HG03378 (cell line): ENCODE measurements around the gene SMARCAD1.

Source experiments
- ATAC-seq: cut with Tn5 transposase; IDR thresholded peaks from one replicate; pipeline ENCODE4 v1.9.1; 2021; ENCODE audit warnings: mild to moderate bottlenecking, moderate library complexity; ENCODE audit not compliant: unreplicated experiment

SMARCAD1 gene

DNA sequence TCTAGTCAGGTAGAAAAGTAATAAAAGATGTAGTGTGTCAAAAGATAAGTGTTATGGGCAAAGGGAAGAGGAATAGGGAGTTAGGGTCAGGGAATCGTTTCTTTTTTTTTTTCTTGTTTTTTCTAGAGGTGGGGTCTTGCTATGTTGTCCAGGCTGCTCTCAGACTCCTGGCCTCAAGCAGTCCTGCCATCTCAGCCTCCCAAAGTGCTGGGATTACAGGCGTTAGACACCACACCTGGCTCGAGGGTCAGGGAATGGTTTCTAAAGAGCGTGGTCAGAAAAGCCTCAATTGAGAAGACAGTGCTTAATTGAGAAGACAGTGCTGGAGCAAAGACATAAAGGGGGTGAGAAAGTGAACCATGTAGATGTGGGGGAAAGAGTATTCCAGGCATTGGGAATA is 19.1 kb downstream of the SMARCAD1 start:
- no peak for ATAC-seq

DNA sequence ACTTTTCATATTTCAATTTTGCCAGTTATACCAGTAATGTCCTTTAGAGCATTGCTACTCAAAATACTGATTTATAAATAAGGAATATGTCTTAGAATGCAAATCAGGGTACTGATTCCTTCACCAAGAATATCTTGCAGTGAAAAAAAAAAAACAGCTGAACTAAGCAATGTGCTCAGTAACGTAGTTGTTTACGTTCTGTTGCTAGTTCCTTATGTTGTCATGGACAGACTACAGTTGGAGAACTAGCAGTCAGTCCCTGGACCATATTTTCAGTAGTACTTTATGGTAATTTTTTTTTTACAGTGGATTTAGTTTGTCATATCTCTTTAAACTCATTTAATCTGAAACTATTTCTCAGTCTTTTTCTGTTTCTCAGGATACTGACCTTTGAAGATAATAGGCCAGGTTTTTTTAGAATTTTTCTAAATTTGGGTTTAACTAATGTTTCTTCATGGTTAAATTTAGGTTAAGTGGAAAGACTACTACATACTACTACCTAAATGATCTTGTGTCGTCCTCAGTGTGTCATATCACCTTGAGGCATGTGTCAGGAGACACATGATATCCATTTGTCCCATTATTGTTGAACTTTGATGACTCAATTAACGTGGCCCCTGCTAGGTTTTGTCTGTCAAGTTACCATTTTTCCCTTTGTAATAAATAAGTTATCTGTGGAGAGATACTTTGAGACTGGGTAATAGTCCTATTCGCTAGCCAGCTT is 21.0 kb downstream of the SMARCAD1 start:
- ATAC-seq, result no peak

DNA sequence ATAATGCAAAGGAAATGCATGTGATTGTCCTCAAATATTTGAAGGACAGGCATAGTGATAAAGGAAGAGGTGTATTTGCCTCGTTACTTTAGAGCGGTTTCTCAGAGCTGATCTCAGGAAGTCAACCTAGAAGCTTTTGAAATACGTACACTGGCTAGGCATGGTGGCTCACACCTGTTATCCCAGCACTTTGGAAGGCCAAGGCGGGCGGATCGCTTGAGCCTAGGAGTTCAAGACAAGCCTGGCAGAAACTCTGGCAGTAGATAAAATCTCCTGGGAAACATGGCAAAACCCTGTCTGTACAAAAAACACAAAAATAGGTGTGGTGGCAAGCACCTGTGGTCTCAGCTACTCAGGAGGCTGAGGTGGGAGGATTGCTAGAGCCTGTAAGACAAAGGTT is 24.9 kb downstream of the SMARCAD1 start:
- ATAC-seq, result no peak

DNA sequence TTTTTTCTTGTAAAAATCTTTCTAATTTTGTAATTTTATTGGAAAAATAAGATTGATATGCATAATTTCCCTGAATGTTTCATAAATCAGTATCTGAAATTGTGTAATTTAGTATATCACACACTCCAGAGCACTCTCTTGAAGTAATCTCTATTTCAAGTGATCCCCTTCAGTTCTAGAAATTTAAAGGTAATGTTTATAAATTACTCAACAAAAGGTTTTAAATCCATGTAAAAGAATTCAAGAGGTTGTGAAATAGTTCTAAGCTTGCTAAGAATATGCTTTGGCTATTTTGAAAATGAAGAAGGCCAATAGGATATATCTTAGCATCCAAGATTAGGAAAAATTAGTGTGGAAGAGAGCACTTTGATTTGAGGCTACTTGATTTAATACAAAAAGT is 28.2 kb downstream of the SMARCAD1 start:
- ATAC-seq, result no peak

DNA sequence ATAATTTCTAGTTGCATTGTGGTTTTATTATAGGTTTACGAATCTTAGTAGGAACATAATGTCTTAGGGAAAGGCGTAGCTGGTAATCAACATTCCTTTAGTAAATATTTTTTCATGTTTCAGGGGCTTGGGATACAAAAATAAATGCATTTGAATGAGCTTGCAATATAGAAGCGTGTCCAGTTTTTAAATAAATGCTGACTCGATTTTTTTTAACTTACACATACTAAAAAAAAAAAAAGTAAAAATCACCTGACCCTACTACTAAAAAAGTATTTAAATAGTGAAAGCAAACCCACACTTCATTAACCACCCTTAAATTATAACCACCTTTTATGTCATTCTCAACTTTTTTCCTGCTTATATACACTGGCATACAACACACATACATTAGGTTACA is 29.6 kb downstream of the SMARCAD1 start:
- ATAC-seq, result no peak

DNA sequence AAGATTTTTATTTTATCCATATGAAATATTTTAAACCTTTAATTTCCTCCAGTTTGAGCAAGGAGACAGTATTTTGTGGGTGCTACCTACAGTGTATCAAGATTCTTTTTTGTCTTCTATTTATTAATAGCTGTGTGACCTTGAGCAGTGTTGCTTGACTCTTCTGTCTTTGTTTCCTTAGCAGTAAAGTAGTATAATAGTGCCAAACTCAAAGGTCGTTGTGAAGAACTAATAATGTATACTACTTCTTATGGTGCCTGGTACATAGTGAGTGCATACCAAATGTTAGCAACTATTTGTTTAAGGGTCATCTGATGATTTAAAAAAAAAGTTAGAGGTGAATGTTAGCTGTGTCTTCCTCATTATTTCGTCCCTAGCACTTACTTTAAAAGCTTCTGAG is 30.5 kb downstream of the SMARCAD1 start:
- ATAC-seq, result no peak

- no peak for ATAC-seq
These were observed 32.7 kb downstream of the SMARCAD1 start for GRCh38 chr4:94240384-94240783.

DNA sequence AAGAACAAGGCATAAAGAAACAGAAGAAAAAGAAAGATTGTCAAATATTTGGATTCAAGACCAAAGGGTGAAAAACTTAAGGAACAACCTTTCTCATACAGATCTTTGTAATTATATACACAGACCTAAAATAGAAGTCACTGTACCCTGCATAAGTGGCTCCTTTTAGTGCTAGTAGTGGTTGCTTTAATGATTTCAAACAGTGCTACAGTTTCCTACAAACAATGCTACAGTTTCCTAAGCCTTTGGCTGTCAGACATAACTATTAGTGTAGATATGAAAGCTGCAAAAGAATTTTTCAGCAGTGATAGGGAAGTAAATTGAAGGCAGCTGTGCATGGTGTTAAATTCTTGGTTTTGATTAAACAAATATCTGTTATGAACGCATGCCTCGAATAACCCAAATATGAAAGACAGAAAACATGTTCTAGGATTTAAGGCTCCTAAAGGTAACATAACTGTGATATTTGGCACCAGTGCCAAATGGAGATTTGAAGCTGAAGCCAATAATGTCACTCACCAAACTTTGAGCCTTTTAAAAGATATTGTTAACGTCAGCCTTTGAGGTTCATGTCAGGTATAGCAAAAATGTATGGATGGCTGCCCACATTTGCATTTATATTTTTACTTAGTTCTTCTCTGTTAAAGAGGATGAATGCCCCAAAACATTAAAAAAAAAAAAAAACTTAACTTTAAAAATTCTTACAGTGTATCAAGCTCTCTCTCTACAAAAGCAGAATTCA is 36.6 kb downstream of the SMARCAD1 start:
- ATAC-seq, result no peak

GRCh38 chr4:94244829-94245185 is 37.1 kb downstream of the SMARCAD1 start:
- no peak for ATAC-seq

GRCh38 chr4:94251094-94251493 is 43.4 kb downstream of the SMARCAD1 start:
- ATAC-seq, result no peak

GRCh38 chr4:94253036-94253435 is 45.4 kb downstream of the SMARCAD1 start:
- ATAC-seq, result no peak

DNA sequence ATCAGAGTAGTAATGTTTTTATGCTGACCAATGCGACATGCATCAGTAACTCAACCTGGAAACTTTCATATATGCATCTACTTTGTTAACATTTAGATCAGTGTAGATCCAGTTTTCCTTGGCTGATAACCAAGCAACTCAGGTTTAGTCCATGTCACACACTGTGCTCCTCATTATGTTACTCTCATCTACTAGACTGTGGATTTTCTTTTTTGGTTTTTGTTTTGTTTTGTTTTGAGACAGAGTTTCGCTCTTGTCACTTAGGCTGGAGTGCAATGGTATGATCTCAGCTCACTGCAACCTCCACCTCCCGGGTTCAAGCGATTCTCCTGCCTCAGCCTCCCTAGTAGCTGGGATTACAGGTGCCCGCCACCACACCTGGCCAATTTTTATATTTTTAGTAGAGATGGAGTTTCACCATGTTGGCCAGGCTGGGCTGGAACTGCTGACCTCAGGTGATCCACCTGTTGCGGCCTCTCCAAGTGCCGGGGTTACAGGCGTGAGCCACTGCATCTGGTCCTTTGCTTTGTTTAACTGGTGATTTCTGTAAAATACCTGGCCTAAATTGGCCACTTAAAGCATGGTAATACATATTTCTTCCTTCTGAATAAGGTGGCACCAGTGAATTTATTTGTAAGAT is 48.6 kb downstream of the SMARCAD1 start:
- no peak for ATAC-seq

GRCh38 chr4:94256828-94257227 is 49.2 kb downstream of the SMARCAD1 start:
- no peak for ATAC-seq

DNA sequence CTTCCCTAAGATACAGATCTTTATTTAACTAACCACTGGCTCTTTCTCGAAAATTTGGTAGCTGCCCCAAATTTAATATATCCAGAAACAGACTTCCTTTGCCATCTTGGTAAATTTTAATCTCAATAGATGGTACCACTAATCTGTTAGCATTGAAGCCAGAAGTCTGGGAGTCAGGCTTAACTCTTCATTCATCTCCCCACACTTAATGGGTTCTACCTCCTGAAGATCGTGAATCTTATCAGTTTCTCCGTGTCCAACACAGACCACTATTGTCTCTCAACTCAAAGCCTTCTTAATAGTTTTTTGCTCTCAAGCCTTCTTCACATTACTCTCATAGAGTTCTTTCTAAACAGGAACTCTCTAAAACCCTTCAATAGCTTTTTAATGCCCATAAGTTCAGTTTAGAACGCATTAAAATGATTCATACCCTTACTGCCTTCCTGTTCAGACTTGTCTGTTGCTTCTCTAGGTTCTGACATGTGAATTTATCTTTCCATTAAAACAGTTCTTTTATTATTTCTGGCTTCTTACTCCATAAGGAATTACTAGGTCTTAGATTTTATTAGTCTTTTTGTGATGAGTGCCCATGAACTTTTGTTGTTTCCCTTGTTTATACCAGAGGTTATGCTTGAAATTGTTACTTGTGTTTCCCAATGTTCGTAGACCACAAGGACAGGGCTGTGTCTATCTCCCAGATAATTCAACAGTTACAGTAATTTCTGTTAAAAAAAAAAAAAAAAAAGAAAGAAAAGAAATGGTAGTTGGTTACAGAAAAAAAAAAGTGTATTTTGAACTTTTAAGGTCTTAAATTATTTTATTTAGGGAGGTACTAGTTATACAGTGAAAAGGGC is 54.7 kb downstream of the SMARCAD1 start:
- ATAC-seq, result no peak

DNA sequence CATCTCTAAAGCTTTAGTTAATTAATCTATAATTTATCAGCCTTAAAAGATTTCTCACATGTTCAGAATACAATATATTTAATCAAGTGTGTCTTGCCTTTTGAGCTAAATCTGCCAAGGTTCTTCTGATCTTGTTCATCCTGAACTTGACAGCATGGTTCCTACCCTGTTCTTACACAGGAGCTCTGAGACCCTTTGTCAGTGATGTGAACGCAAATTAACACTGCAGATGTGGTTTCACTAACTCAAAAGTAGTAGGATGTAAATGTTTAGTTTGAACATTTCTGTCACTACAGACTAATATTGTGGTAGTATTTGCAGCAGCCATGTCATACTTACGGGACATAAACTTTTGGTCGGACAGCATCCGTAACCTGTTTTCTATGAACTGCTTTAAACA is 59.4 kb downstream of the SMARCAD1 start:
- ATAC-seq, result no peak

GRCh38 chr4:94271248-94271647 is 63.6 kb downstream of the SMARCAD1 start:
- ATAC-seq, result no peak

GRCh38 chr4:94274912-94275311 is 67.2 kb downstream of the SMARCAD1 start:
- no peak for ATAC-seq

GRCh38 chr4:94276204-94276603 is 68.5 kb downstream of the SMARCAD1 start:
- no peak for ATAC-seq

- no peak for ATAC-seq
These were observed 69.9 kb downstream of the SMARCAD1 start for GRCh38 chr4:94277534-94277933.

DNA sequence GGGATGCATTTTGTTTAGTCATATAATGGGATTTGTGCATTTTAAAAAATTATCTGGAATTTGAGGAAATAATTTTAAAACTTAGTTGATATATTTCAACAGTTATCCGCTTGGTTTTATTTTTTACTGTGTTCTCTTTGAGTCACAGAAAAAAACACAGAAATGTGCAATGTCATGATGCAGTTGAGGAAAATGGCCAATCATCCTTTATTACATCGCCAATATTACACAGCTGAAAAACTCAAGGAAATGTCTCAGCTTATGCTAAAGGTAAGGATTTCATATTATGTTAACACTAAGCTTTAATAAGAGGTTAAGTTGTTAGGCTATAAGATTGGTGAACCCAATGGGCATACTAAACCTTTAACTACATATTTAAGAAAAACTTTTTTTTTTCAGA is 71.1 kb downstream of the SMARCAD1 start:
- no peak for ATAC-seq

DNA sequence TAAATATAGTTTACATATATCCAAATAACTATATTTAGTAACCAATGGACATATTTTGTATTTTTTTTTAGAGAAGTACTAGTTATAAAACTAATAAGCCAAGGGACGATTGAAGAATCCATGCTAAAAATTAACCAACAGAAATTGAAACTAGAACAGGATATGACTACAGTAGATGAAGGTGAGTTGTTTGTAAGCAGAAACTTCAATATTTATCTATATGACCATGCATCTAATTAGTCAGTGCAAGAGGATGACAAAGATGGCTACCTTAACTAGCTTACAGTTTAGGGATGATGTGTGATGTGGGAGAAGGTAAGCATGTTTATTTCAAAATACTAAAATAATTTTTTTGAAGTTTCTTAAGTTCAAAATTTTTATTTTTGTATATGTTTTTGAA is 77.2 kb downstream of the SMARCAD1 start:
- ATAC-seq, result no peak
